HG02678 (cell line): Measurements from ENCODE around the gene SLC2A6.

Source experiments
- ATAC-seq: cut with Tn5 transposase; IDR thresholded peaks from one replicate; pipeline ENCODE4 v1.9.1; 2021; ENCODE audit warnings: mild to moderate bottlenecking, moderate library complexity; ENCODE audit not compliant: unreplicated experiment

SLC2A6 gene, protein sequence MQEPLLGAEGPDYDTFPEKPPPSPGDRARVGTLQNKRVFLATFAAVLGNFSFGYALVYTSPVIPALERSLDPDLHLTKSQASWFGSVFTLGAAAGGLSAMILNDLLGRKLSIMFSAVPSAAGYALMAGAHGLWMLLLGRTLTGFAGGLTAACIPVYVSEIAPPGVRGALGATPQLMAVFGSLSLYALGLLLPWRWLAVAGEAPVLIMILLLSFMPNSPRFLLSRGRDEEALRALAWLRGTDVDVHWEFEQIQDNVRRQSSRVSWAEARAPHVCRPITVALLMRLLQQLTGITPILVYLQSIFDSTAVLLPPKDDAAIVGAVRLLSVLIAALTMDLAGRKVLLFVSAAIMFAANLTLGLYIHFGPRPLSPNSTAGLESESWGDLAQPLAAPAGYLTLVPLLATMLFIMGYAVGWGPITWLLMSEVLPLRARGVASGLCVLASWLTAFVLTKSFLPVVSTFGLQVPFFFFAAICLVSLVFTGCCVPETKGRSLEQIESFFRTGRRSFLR

DNA sequence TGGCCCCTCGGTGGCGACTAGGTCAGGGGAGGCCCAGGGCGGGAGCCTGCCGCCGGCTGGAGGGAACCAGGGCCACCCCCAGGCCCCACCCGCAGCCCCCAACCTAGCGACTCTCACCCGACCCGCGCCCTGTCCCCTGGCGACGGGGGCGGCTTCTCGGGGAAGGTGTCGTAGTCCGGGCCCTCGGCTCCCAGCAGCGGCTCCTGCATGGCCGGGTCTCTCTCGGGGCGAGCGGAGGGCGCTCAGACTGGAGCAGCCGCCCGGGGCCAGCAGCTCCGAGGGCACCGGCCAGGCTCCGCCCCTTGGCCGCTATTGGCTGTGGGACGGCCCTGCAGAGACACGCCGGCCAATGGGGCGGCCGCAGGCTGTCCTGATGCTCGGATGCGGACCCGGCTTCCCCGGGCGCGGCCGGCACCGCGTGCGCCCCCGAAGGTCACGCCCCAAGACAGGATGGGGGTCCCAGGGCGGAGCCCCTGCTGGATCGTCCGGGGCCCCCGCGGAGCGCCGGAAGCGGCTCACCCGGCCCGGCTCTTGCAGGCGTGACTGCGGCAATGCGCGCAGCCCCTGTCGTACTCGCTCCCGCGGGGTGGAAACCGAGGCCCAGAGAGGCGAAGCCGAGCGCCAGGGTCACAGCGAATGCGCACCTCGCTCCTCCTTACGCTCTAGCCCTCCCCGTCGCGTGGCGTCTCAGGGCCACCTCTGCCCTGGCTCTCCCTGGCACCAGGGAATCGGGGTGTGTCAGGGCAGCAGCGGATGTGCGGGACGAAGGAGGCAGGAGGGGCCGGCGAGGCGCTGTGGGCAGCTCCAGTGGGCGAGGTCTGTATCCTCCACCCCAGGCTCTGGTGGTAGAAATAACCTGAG, at the start of gene SLC2A6:
SLC2A6 (minus strand) TSS at position 249 of the 861 bp plus-strand sequence; CDS start at position 209, 40 bp downstream.
- ATAC-seq = peak; percentile 90

GRCh38 chr9:133528001-133528875, 49.3 kb upstream of the SLC2A6 start:
- no peak for ATAC-seq

DNA sequence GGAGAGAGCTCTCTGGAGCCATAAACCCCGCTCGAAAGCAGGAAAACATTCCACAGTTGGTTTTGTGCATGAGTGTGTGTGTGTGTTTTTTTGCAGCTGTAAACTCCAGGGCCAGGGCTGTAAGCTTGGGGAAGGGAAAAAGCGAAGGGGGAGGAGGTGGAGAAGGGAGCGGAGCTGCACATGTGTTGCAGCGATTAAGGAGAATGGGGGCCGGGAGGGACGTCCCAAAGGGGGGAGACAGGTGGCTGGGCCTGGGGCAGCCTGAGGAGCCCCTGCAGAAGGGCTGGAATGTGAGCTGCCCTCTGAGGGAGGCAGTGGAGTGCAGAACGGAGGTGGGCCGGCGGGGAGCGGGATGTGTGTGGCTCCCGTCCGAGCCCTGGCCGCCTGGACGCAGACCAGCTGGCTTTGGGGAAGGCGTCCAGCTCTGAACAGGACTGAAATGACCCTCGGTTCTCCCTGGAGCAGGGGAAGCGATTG, 48.6 kb upstream of the SLC2A6 start:
- ATAC-seq = no peak

- ATAC-seq = no peak
Measured at GRCh38 chr9:133526721-133527321, 47.9 kb upstream of the SLC2A6 start.

DNA sequence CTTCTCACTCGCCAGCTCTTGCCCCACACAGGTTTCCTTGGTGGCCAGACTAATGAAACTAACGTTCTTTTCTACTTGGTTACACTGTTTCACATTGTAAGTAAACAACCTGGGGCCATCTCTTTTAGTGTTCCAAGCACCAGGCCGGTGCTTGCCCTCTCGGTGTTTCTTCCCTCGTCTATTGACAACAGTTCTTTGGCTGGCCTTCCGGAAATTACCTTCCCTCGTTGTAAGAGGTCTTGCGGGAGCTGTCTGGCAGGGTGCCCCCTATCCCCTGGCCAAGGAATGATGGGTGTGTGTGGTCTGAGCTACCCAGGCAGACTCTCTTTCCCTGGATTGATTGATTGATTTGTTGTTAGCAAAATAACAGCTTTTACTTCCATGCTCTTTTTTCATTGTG, 46.8 kb upstream of the SLC2A6 start:
- no peak for ATAC-seq

- ATAC-seq = no peak
Measured at GRCh38 chr9:133524679-133525228, 45.9 kb upstream of the SLC2A6 start, which contains the start of gene MYMK. TSS of gene MYMK (minus strand) at chr9:133524959. CDS start at chr9:133524844, 115 bp downstream.

GRCh38 chr9:133524146-133524545, 45.2 kb upstream of the SLC2A6 start:
- no peak for ATAC-seq

- no peak for ATAC-seq
Measured at GRCh38 chr9:133523106-133523505, 44.2 kb upstream of the SLC2A6 start.

GRCh38 chr9:133522073-133522910, 43.4 kb upstream of the SLC2A6 start:
- no peak for ATAC-seq

DNA sequence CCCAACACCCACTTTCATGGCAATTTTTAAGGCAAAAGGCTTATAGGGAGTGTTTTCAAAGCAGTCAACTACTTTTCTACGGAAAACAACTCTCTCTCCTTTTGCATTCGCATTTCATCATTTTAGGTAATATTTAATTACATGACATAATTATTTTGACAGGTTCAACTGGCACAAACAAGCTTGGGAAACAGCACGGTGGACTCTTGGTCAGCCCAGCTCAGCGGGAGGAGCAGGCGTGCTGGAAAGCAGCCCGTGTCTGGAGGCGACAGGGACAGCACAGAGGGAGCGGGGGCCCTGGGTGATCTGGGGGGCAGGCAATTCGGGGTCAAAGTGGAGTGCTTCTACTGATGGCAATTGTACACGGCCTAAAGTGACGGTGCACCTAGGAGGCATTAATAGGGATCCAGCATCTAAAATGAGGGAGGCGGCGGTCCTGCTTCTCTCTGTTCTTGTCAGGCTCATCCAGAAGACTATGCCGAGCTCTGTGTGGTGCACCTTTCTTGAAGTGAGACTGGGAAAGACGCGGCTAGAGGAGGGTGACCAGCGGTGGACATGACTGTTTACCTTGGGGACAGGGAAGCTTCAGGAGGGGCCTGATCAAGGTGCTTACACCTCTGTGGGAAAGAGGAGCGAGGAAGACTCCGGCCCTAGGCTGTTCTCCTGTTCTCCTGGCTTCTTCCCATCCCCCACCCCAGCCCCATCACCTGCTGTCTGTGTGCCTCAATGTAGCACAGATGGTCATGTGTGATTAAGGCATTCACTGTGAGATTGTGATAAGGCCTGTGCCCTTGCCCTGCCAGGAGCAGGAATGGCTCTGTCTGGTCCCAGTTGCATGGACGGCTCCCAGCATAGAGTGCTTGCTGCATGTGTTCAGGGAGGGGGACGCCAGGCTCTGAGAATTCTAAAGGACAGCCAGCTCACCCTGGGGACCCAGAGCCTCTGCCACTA, 42.5 kb upstream of the SLC2A6 start:
- no peak for ATAC-seq

- ATAC-seq = no peak
Measured at GRCh38 chr9:133520121-133520835, 41.4 kb upstream of the SLC2A6 start.

DNA sequence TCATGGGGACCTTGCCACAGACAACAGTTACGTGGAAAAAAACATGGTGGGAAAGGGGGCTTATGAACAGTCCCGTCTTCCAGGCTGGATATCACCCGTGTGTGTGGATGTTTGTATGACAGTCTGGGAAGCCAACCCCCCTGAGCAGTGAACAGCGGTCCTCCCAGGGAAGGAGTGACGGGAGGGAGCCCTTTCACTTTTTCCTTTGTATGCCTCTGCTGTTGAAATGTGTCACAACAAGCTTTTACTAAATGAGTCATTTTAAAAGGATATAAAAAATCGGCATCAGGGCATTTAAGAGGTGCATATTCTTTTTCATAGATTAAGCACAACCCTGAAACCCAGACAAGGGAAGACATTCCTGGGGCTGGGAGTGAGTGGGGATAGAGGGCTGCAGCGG, 40.8 kb upstream of the SLC2A6 start:
- ATAC-seq = no peak

DNA sequence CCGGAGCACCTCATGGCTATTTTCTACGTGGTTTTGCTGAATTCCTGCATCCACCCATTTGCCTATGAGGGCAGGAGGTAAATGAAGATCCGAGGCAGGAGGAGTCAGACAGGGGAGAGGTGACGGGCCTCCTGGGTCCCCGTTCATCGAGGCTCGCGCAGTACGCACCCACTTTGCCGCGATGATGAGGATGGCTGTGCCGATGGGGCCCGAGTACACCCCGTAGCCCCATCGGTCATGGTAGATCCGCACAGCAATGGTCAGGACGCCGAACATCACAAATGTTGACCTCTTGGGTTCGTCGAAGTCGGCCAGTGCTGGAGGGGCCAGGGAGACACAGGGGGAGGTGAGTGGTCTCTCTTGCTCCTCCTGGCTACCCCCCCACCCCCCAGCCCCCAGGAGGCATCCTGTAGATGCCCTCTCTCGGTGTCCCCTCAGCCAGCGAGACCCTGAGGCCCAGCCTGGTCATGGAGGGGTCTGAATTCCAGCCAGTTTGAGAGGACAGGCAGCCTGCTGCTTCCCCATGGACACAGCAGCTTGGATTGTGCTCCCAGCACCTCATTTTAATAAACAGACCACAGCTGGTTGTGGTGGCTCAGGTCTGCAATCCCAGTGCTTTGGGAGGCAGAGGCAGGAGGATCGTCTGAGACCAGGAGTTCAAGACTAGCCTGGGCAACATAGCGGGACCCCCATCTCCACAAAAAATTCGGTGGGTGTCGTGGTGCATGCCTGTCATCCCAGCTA, 40.0 kb upstream of the SLC2A6 start:
- no peak for ATAC-seq

DNA sequence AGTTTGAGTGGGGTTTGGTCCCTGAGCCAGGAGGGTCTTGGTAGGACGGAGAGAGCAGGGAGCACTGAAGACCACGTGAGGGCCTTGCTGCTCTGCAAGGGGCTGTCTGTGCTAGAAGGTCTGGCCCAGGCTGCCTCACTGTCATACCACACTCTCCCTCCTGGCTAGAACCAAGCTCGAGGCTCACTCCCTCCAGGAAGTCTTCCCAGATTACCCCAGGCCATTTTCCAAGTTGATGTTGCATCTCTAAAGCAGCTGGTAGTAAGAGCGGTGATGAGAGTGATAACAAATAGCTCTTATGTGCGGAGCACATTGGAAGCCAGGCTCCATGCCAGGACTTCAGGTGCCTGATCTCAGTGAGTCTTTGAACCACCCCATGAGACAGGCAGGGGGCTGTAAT, 39.3 kb upstream of the SLC2A6 start:
- ATAC-seq = no peak

- ATAC-seq = no peak
Measured at GRCh38 chr9:133517711-133518110, 38.8 kb upstream of the SLC2A6 start.

DNA sequence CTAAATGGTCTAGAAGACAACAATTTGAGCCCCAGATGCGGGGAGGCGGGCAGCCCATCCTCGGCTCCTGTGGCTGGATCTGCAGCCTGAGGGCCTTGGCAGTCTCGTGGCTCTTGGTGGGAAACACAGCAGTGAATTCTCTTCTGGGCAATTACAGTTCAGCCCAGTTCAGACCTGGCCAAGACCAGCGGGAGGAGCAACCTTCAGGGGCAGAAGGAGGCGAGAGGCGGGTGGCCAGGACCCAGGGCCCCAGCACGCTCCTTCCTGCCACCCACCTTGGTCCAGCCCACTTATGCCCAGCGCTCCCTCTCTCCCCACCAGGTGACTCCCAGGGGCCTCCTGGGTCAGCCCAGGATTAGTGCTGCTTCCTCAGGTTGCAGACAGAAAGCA, 38.1 kb upstream of the SLC2A6 start:
- ATAC-seq = no peak
